ENCODE data around the gene PRXL2A. TPM values are rescaled to one million over a fixed set of nuclear protein-coding genes. Genes with fewer than 3 reads are reported as not detected.

PRXL2A gene
- total RNA-seq, 2 experiments from 2014 or later = not detected

DNA sequence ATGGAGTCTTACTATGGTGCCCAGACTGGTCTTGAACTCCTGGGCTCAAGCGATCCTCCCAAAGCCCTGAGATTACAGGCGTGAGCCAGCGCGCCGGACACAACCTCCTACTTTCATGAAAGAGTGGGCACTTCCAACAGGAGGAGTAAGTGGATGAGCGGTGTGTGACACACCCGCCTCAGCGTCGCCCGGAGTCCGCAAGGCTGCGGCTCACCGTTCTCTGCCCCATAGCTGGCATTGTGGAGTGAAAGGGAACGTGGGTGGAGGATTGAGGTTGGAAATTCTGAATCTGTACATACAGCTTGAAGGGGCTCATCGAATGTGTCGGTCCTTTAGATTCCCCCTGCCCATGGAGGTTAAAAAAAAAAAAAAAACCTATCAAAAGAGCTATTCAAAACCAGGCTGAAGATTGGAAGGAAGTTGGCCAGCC lies 524 bp upstream of the PRXL2A start:
- no TSS peak for BruUV-seq (replicated peaks)
- H3K27ac ChIP-seq (ENCODE audit: low read depth, low read length, poor library complexity, severe bottlenecking) = no peak overlapping the region
- no peak for TF ChIP-seq EZH2phosphoT487 (IDR thresholded peaks at IDR 0.05; ENCODE audit: borderline replicate concordance, low read depth, low read length)
- no peak for TF ChIP-seq CTCF (conservative IDR thresholded peaks at IDR 0.05; ENCODE audit: low read length)
- no peaks in the 10 kb centered on the region for H3K9me3 ChIP-seq (ENCODE audit: low read length)
- no peaks in the 10 kb centered on the region for H3K9me2 ChIP-seq (ENCODE audit: insufficient read depth, low read length)
- H3K4me1 ChIP-seq (ENCODE audit: insufficient read depth, low read length, poor library complexity, severe bottlenecking) = no peaks in the 10 kb centered on the region
- CTCF ChIA-PET (ENCODE audit: unreplicated experiment) = no interaction called here
- no peaks in the 10 kb centered on the region for H3K36me3 ChIP-seq (ENCODE audit: insufficient read depth, low read length)
- no peaks in the 10 kb centered on the region for H4K20me1 ChIP-seq (ENCODE audit: insufficient read depth, low read length)
- no peaks in the 10 kb centered on the region for H3K79me2 ChIP-seq (ENCODE audit: insufficient read depth, low read depth, low read length)
- no peak for DNase-seq (ENCODE audit: low spot score)
- peak overlapping the region; percentile 33; the same call in 1 of the 2 replicates for H3K4me2 ChIP-seq (ENCODE audit: low read length)
- no peak overlapping the region for H2AFZ ChIP-seq (ENCODE audit: low read length)
- intact Hi-C loops (cut with micrococcal nuclease; ENCODE audit: unreplicated experiment) = no loop called here
- no peak overlapping the region for H3K4me3 ChIP-seq (ENCODE audit: low read depth, low read length, poor library complexity, severe bottlenecking)
- POLR2A ChIA-PET = interaction anchor here (0.6 kb wide), 1 partner anchor 16 kb away, joined by 3 read pairs; no protein-coding TSS in a partner anchor

- CTCF ChIA-PET (ENCODE audit: unreplicated experiment) = no interaction called here
- no peak overlapping the region for H3K4me3 ChIP-seq (ENCODE audit: low read depth, low read length, poor library complexity, severe bottlenecking)
- H3K27ac ChIP-seq (ENCODE audit: low read depth, low read length, poor library complexity, severe bottlenecking) = no peak overlapping the region
- H3K9me2 ChIP-seq (ENCODE audit: insufficient read depth, low read length) = no peaks in the 10 kb centered on the region
- H3K4me2 ChIP-seq (ENCODE audit: low read length) = no peak overlapping the region; the same call in 1 of the 2 replicates
- H3K79me2 ChIP-seq (ENCODE audit: insufficient read depth, low read depth, low read length) = no peaks in the 10 kb centered on the region
- no peaks in the 10 kb centered on the region for H3K9me3 ChIP-seq (ENCODE audit: low read length)
- no peaks in the 10 kb centered on the region for H3K4me1 ChIP-seq (ENCODE audit: insufficient read depth, low read length, poor library complexity, severe bottlenecking)
- BruUV-seq (replicated peaks) = no TSS peak
- intact Hi-C loops (cut with micrococcal nuclease; ENCODE audit: unreplicated experiment) = no loop called here
- POLR2A ChIA-PET = no interaction called here
- no peaks in the 10 kb centered on the region for H4K20me1 ChIP-seq (ENCODE audit: insufficient read depth, low read length)
- no peaks in the 10 kb centered on the region for H3K36me3 ChIP-seq (ENCODE audit: insufficient read depth, low read length)
- no peak for TF ChIP-seq EZH2phosphoT487 (IDR thresholded peaks at IDR 0.05; ENCODE audit: borderline replicate concordance, low read depth, low read length)
- no peak for TF ChIP-seq CTCF (conservative IDR thresholded peaks at IDR 0.05; ENCODE audit: low read length)
- H2AFZ ChIP-seq (ENCODE audit: low read length) = no peak overlapping the region
- DNase-seq (ENCODE audit: low spot score) = no peak
Measured at GRCh38 chr10:80409121-80409520, 770 bp downstream of the PRXL2A start.

DNA sequence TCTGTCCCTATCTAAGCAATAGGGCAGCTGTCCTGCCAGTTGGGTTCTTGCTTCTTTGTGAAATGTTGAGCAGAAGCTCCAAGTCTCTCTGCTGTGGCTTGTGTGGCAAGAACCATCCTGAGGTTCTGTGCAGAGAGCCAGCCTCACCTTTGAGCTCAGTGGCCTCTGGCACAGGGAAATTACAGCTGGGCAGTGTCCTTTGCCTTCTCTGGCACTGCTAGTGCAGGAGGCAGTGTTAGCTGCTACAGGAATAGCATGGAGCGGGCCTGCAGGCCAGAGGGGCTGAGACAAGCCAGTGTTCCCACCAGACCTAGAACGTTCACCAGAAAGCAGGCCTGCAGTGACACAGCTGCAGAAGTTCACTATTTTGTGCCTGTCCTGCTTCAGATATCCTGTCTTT lies 1.8 kb downstream of the PRXL2A start:
- Histone ChIP-seq H3K27ac (ENCODE audit: low read depth, low read length, poor library complexity, severe bottlenecking) (no peak overlapping the region), H3K4me3 (ENCODE audit: low read depth, low read length, poor library complexity, severe bottlenecking) (no peak overlapping the region), H3K79me2 (ENCODE audit: insufficient read depth, low read depth, low read length) (no peaks in the 10 kb centered on the region), H2AFZ (ENCODE audit: low read length) (no peak overlapping the region), H3K36me3 (ENCODE audit: insufficient read depth, low read length) (no peaks in the 10 kb centered on the region), H3K9me3 (ENCODE audit: low read length) (no peaks in the 10 kb centered on the region), H3K9me2 (ENCODE audit: insufficient read depth, low read length) (no peaks in the 10 kb centered on the region), H4K20me1 (ENCODE audit: insufficient read depth, low read length) (no peaks in the 10 kb centered on the region), H3K4me2 (ENCODE audit: low read length) (no peak overlapping the region), H3K4me1 (ENCODE audit: insufficient read depth, low read length, poor library complexity, severe bottlenecking) (no peaks in the 10 kb centered on the region)
- TF ChIP-seq CTCF (conservative IDR thresholded peaks at IDR 0.05; ENCODE audit: low read length) (no peak), EZH2phosphoT487 (IDR thresholded peaks at IDR 0.05; ENCODE audit: borderline replicate concordance, low read depth, low read length) (no peak)
- POLR2A ChIA-PET = no interaction called here
- CTCF ChIA-PET (ENCODE audit: unreplicated experiment) = no interaction called here
- intact Hi-C loops (cut with micrococcal nuclease; ENCODE audit: unreplicated experiment) = no loop called here
- no peak for DNase-seq (ENCODE audit: low spot score)
- no TSS peak for BruUV-seq (replicated peaks)
